Measurements from ENCODE around the gene DDX49.

DDX49 gene

GRCh38 chr19:18941628-18942354, 22.3 kb downstream of the DDX49 start:
- no peak for TF ChIP-seq REST (IDR thresholded peaks at IDR 0.05; ENCODE audit: insufficient read depth in 1 of 2, low read depth in 2 of 2, low read length in 2 of 2)
- TF ChIP-seq FOXP2 (optimal IDR thresholded peaks at IDR 0.05; ENCODE audit: borderline replicate concordance, extremely low read depth, extremely low read length, insufficient read depth), result no peak

GRCh38 chr19:18942692-18943091, 23.2 kb downstream of the DDX49 start:
- TF ChIP-seq FOXP2 (optimal IDR thresholded peaks at IDR 0.05; ENCODE audit: borderline replicate concordance, extremely low read depth, extremely low read length, insufficient read depth) (no peak), SIN3A (IDR thresholded peaks at IDR 0.05; ENCODE audit: borderline replicate concordance, insufficient read depth, low read length) (no peak), REST (IDR thresholded peaks at IDR 0.05; ENCODE audit: insufficient read depth in 1 of 2, low read depth in 2 of 2, low read length in 2 of 2) (no peak), POLR2AphosphoS5 (IDR thresholded peaks at IDR 0.05; ENCODE audit: low read depth, low read length) (no peak), TAF1 (IDR thresholded peaks at IDR 0.05; ENCODE audit: borderline replicate concordance, insufficient read depth, low read length) (no peak)

- TF ChIP-seq REST (IDR thresholded peaks at IDR 0.05; ENCODE audit: insufficient read depth in 1 of 2, low read depth in 2 of 2, low read length in 2 of 2) (no peak), SIN3A (IDR thresholded peaks at IDR 0.05; ENCODE audit: borderline replicate concordance, insufficient read depth, low read length) (no peak), POLR2AphosphoS5 (IDR thresholded peaks at IDR 0.05; ENCODE audit: low read depth, low read length) (no peak), FOXP2 (optimal IDR thresholded peaks at IDR 0.05; ENCODE audit: borderline replicate concordance, extremely low read depth, extremely low read length, insufficient read depth) (no peak), TAF1 (IDR thresholded peaks at IDR 0.05; ENCODE audit: borderline replicate concordance, insufficient read depth, low read length) (no peak)
Measured at GRCh38 chr19:18943465-18943864, 23.9 kb downstream of the DDX49 start.

GRCh38 chr19:18945297-18945696, 25.8 kb downstream of the DDX49 start:
- TF ChIP-seq SIN3A (IDR thresholded peaks at IDR 0.05; ENCODE audit: borderline replicate concordance, insufficient read depth, low read length) (no peak), TAF1 (IDR thresholded peaks at IDR 0.05; ENCODE audit: borderline replicate concordance, insufficient read depth, low read length) (no peak), FOXP2 (optimal IDR thresholded peaks at IDR 0.05; ENCODE audit: borderline replicate concordance, extremely low read depth, extremely low read length, insufficient read depth) (no peak), POLR2AphosphoS5 (IDR thresholded peaks at IDR 0.05; ENCODE audit: low read depth, low read length) (no peak), REST (IDR thresholded peaks at IDR 0.05; ENCODE audit: insufficient read depth in 1 of 2, low read depth in 2 of 2, low read length in 2 of 2) (no peak)

GRCh38 chr19:18946335-18946734, 26.8 kb downstream of the DDX49 start:
- TF ChIP-seq REST (IDR thresholded peaks at IDR 0.05; ENCODE audit: insufficient read depth in 1 of 2, low read depth in 2 of 2, low read length in 2 of 2) (no peak), TAF1 (IDR thresholded peaks at IDR 0.05; ENCODE audit: borderline replicate concordance, insufficient read depth, low read length) (no peak), FOXP2 (optimal IDR thresholded peaks at IDR 0.05; ENCODE audit: borderline replicate concordance, extremely low read depth, extremely low read length, insufficient read depth) (no peak), POLR2AphosphoS5 (IDR thresholded peaks at IDR 0.05; ENCODE audit: low read depth, low read length) (no peak)
